Neural cell (in vitro differentiated cells): ENCODE results near the gene EYA2. TPM values are rescaled to one million over a fixed set of nuclear protein-coding genes. Genes with fewer than 3 reads are reported as not detected.

Experiments
- H2AFZ ChIP-seq: fragments of 200-600, 300-800 bp; sonication (generic), shearing (Covaris generic); 2 replicates; pipeline ENCODE4 v1.6.0; 2014; ENCODE audit warnings: low read depth, mild to moderate bottlenecking, antibody characterized with exemption, low read length, moderate library complexity
- H3F3A ChIP-seq: fragments of 200-600 bp; shearing (Covaris generic); 2 replicates; pipeline ENCODE4 v1.6.1; 2016; ENCODE audit warnings: mild to moderate bottlenecking, moderate library complexity, mixed read lengths, antibody characterized with exemption, low read length; ENCODE audit not compliant: insufficient read depth, poor library complexity, severe bottlenecking
- H3K27ac ChIP-seq: fragments of 200-600, 300-800 bp; sonication (generic), shearing (Covaris generic); 2 replicates; pipeline ENCODE4 v1.5.1; 2014; ENCODE audit warnings: mild to moderate bottlenecking, low read length, moderate library complexity
- H3K27me3 ChIP-seq: fragments of 300-800, 200-600 bp; sonication (generic), shearing (Covaris generic); 2 replicates; pipeline ENCODE4 v1.6.0; 2014; ENCODE audit warnings: mild to moderate bottlenecking, low read depth, low read length, moderate library complexity; ENCODE audit not compliant: insufficient read depth
- H3K36me3 ChIP-seq: fragments of 300-800, 200-600 bp; sonication (generic), shearing (Covaris generic); 2 replicates; pipeline ENCODE4 v1.5.1; 2014; ENCODE audit warnings: mild to moderate bottlenecking, antibody characterized with exemption, low read length, moderate library complexity; ENCODE audit not compliant: insufficient read depth
- H3K4me2 ChIP-seq: fragments of 300-800, 200-600 bp; sonication (generic), shearing (Covaris generic); 2 replicates; pipeline ENCODE4 v1.6.0; 2014; ENCODE audit warnings: mild to moderate bottlenecking, low read length
- H3K4me3 ChIP-seq: fragments of 300-800, 200-600 bp; sonication (generic), shearing (Covaris generic); 2 replicates; pipeline ENCODE4 v1.5.1; 2014; ENCODE audit warnings: mild to moderate bottlenecking, low read length, moderate library complexity
- H3K79me2 ChIP-seq: fragments of 200-600 bp; shearing (Covaris generic); replicated peaks from 2 replicates; pipeline ENCODE4 v1.6.0; 2014; ENCODE audit warnings: mild to moderate bottlenecking, low read length, moderate library complexity; ENCODE audit not compliant: insufficient read depth
- H3K9ac ChIP-seq: fragments of 300-800, 200-600 bp; sonication (generic), shearing (Covaris generic); 2 replicates; pipeline ENCODE4 v1.6.1; 2016; ENCODE audit warnings: mild to moderate bottlenecking, low read length, mixed read lengths
- H3K9me2 ChIP-seq: fragments of 200-600 bp; shearing (Covaris generic); 2 replicates; pipeline ENCODE4 v1.6.1; 2016; ENCODE audit warnings: mild to moderate bottlenecking, low read length, mixed read lengths; ENCODE audit not compliant: insufficient read depth
- H3K9me3 ChIP-seq: fragments of 200-600, 300-800 bp; sonication (generic), shearing (Covaris generic); 2 replicates; pipeline ENCODE4 v1.6.1; 2016; ENCODE audit warnings: mild to moderate bottlenecking, mixed run types, low read length, moderate library complexity, mixed read lengths
- H4K20me1 ChIP-seq: fragments of 200-600 bp; shearing (Covaris generic); 2 replicates; pipeline ENCODE4 v1.6.1; 2016; ENCODE audit warnings: mild to moderate bottlenecking, mixed run types; ENCODE audit not compliant: insufficient read depth
- EP300 ChIP-seq: fragments of 450-650 bp; conservative IDR thresholded peaks from 2 replicates; pipeline ENCODE4 v1.6.1; 2014; ENCODE audit warnings: antibody characterized with exemption, mild to moderate bottlenecking, moderate library complexity; ENCODE audit not compliant: poor library complexity, severe bottlenecking
- EZH2 ChIP-seq: fragments of 200-600, 300-800 bp; shearing (Covaris generic), sonication (generic); IDR thresholded peaks from 2 replicates; pipeline ENCODE4 v1.6.1; 2014; ENCODE audit warnings: antibody characterized with exemption, low read length, borderline replicate concordance, mild to moderate bottlenecking; ENCODE audit not compliant: insufficient read depth, poor library complexity, severe bottlenecking
- MXI1 ChIP-seq: fragments of 450-650 bp; conservative IDR thresholded peaks from 2 replicates; pipeline ENCODE4 v1.6.1; 2014; ENCODE audit warnings: antibody characterized with exemption, mild to moderate bottlenecking; ENCODE audit not compliant: poor library complexity, severe bottlenecking
- POLR2AphosphoS5 ChIP-seq: IDR thresholded peaks from 2 replicates; pipeline ENCODE4 v1.6.1; 2012
- RAD21 ChIP-seq: fragments of 450-650 bp; conservative IDR thresholded peaks from 2 replicates; pipeline ENCODE4 v1.6.1; 2014; ENCODE audit warnings: antibody characterized with exemption, mild to moderate bottlenecking, moderate library complexity
- SMC3 ChIP-seq: fragments of 450-650 bp; conservative IDR thresholded peaks from 2 replicates; pipeline ENCODE4 v1.6.1; 2014; ENCODE audit warnings: antibody characterized with exemption, mild to moderate bottlenecking, moderate library complexity; ENCODE audit not compliant: poor library complexity
- TAF1 ChIP-seq: IDR thresholded peaks from 2 replicates; pipeline ENCODE4 v1.6.1; 2012; ENCODE audit warnings: low read depth
- polyA plus RNA-seq: library from polyadenylated mRNA; depleted of rRNA; stranded (reverse); fragments of >200 nt; gene quantifications from 2 replicates; pipeline ENCODE4 v1.2.3, GENCODE V29; 2014
- TF ChIP-seq, protein P1 (sequence below): IDR thresholded peaks from 2 replicates; pipeline ENCODE4 v1.6.1; 2012; ENCODE audit warnings: borderline replicate concordance
- TF ChIP-seq, protein P2 (sequence below): fragments of 450-650 bp; IDR thresholded peaks from 2 replicates; pipeline ENCODE4 v1.5.1; 2014; ENCODE audit warnings: antibody characterized with exemption, mild to moderate bottlenecking, moderate library complexity; ENCODE audit not compliant: poor library complexity, severe bottlenecking

The EYA2 gene
- polyA plus RNA-seq, 1 donor from 2014 or later = 0.88 TPM

DNA sequence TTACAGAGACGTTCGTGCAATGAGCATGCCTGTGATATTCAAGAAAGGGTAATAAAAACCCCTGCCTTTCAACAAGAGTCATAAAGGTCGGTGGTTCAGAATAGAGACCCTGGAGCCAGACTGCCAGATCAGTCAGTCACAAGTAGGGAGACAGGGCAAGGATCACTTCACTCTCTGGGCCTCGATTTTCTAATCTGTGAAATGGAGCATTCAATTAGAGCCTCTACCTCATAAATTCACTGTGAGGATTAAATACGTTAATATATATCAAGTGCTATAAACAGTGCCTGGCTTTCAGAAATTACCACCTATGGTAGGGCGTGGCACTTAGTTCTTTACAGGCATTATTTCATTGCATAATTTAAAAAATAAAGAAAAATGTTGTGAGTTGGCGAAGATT lies 43.7 kb upstream of the EYA2 start:
- Histone ChIP-seq H3K9me2 (no peaks in the 10 kb centered on the region), H3K79me2 (no peaks in the 10 kb centered on the region), H3K9ac (no peak overlapping the region), H3F3A (no peaks in the 10 kb centered on the region), H4K20me1 (no peaks in the 10 kb centered on the region), H2AFZ (no peak overlapping the region), H3K9me3 (no peaks in the 10 kb centered on the region), H3K4me2 (no peak overlapping the region), H3K27ac (no peak overlapping the region), H3K36me3 (no peaks in the 10 kb centered on the region), H3K4me3 (no peak overlapping the region), H3K27me3 (no peaks in the 10 kb centered on the region)
- no peak for TF ChIP-seq SMC3
- no peak for TF ChIP-seq EZH2
- TF ChIP-seq MXI1 = no peak
- TF ChIP-seq POLR2AphosphoS5 = no peak
- TF ChIP-seq, protein P1, sequence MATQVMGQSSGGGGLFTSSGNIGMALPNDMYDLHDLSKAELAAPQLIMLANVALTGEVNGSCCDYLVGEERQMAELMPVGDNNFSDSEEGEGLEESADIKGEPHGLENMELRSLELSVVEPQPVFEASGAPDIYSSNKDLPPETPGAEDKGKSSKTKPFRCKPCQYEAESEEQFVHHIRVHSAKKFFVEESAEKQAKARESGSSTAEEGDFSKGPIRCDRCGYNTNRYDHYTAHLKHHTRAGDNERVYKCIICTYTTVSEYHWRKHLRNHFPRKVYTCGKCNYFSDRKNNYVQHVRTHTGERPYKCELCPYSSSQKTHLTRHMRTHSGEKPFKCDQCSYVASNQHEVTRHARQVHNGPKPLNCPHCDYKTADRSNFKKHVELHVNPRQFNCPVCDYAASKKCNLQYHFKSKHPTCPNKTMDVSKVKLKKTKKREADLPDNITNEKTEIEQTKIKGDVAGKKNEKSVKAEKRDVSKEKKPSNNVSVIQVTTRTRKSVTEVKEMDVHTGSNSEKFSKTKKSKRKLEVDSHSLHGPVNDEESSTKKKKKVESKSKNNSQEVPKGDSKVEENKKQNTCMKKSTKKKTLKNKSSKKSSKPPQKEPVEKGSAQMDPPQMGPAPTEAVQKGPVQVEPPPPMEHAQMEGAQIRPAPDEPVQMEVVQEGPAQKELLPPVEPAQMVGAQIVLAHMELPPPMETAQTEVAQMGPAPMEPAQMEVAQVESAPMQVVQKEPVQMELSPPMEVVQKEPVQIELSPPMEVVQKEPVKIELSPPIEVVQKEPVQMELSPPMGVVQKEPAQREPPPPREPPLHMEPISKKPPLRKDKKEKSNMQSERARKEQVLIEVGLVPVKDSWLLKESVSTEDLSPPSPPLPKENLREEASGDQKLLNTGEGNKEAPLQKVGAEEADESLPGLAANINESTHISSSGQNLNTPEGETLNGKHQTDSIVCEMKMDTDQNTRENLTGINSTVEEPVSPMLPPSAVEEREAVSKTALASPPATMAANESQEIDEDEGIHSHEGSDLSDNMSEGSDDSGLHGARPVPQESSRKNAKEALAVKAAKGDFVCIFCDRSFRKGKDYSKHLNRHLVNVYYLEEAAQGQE = no peak

DNA sequence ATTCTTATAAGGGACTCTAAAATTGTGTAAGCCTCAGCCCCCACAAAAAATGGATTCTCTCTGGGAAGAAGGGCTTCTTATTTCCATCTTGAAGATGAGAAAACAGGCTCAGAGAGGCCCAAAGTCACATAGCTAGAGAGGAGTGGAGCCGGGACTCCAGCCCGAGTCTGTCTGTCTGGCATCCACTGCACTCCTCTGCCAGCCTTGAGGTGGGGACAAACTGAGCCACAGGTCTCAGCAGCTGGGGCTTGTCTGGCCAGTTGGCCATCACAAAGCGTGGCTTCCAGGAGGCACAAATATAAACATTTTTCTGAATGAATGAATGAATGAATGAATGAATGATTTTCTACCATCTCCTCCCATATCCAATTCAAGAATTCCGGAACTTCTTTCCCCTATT lies 42.9 kb upstream of the EYA2 start:
- TF ChIP-seq EP300 = no peak
- Histone ChIP-seq H3K79me2 (no peaks in the 10 kb centered on the region), H3K4me2 (no peak overlapping the region), H3K27ac (no peak overlapping the region), H3K4me3 (no peak overlapping the region), H3F3A (no peaks in the 10 kb centered on the region), H3K27me3 (no peaks in the 10 kb centered on the region), H3K9ac (no peak overlapping the region), H3K9me2 (no peaks in the 10 kb centered on the region), H3K36me3 (no peaks in the 10 kb centered on the region), H3K9me3 (no peaks in the 10 kb centered on the region), H2AFZ (no peak overlapping the region), H4K20me1 (no peaks in the 10 kb centered on the region)

DNA sequence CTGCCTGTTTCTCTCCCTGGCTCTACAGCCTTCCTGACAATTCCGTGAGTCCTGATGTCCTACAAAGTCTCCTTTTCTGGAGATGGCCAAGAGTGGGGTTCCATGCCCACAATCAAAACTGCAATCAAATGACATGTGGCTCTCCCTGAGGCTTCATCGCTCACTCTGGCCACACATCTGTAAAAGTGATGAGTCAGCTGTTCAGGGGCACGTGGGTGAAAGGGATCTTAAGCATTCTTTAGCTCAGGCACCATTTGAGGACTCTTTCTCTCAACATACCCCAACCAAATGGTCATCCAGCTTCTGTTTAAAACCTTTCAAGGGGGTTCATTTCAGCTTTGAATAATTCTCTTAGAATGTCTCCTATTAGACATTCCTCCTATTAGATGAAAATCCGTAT lies 42.3 kb upstream of the EYA2 start:
- no peaks in the 10 kb centered on the region for H3F3A ChIP-seq
- H3K4me3 ChIP-seq = no peak overlapping the region
- H3K9ac ChIP-seq = no peak overlapping the region
- no peaks in the 10 kb centered on the region for H3K27me3 ChIP-seq
- no peaks in the 10 kb centered on the region for H4K20me1 ChIP-seq
- H3K27ac ChIP-seq = no peak overlapping the region
- H3K79me2 ChIP-seq = no peaks in the 10 kb centered on the region
- H3K9me3 ChIP-seq = no peaks in the 10 kb centered on the region
- H3K4me2 ChIP-seq = no peak overlapping the region
- no peak overlapping the region for H2AFZ ChIP-seq
- TF ChIP-seq MXI1 = no peak
- TF ChIP-seq EP300 = no peak
- no peak for TF ChIP-seq TAF1
- no peak for TF ChIP-seq SMC3
- TF ChIP-seq EZH2 = no peak
- TF ChIP-seq RAD21 = no peak
- TF ChIP-seq POLR2AphosphoS5 = no peak
- TF ChIP-seq, protein P2, sequence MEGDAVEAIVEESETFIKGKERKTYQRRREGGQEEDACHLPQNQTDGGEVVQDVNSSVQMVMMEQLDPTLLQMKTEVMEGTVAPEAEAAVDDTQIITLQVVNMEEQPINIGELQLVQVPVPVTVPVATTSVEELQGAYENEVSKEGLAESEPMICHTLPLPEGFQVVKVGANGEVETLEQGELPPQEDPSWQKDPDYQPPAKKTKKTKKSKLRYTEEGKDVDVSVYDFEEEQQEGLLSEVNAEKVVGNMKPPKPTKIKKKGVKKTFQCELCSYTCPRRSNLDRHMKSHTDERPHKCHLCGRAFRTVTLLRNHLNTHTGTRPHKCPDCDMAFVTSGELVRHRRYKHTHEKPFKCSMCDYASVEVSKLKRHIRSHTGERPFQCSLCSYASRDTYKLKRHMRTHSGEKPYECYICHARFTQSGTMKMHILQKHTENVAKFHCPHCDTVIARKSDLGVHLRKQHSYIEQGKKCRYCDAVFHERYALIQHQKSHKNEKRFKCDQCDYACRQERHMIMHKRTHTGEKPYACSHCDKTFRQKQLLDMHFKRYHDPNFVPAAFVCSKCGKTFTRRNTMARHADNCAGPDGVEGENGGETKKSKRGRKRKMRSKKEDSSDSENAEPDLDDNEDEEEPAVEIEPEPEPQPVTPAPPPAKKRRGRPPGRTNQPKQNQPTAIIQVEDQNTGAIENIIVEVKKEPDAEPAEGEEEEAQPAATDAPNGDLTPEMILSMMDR = no peak
- H3K9me2 ChIP-seq = no peaks in the 10 kb centered on the region
- no peaks in the 10 kb centered on the region for H3K36me3 ChIP-seq
